GOT3 (cell line): ENCODE results near the gene N4BP2L1.

Source experiments
- DNase-seq: peaks from one replicate; lab custom pipeline; 2025; ENCODE audit warnings: mixed read lengths; lab: John Stamatoyannopoulos, UW

The N4BP2L1 gene

GRCh38 chr13:32431361-32431760 is 3.4 kb upstream of the N4BP2L1 start:
- DNase-seq = no peak

- no peak for DNase-seq
These were observed 2.3 kb upstream of the N4BP2L1 start for GRCh38 chr13:32430018-32430747.

GRCh38 chr13:32429433-32429909 is 1.5 kb upstream of the N4BP2L1 start:
- DNase-seq = no peak

GRCh38 chr13:32428581-32429432 is 877 bp upstream of the N4BP2L1 start:
- no peak for DNase-seq

GRCh38 chr13:32426990-32427851 is 709 bp downstream of the N4BP2L1 start:
- no peak for DNase-seq

- no peak for DNase-seq
These were observed 1.5 kb downstream of the N4BP2L1 start for GRCh38 chr13:32426191-32426989.

- no peak for DNase-seq
These were observed 2.8 kb downstream of the N4BP2L1 start for GRCh38 chr13:32425158-32425557.

- no peak for DNase-seq
These were observed 4.3 kb downstream of the N4BP2L1 start for GRCh38 chr13:32423592-32423991.

- DNase-seq = no peak
These were observed 8.1 kb downstream of the N4BP2L1 start for GRCh38 chr13:32419862-32420261.

- DNase-seq = no peak
These were observed 9.9 kb downstream of the N4BP2L1 start for GRCh38 chr13:32417995-32418394.

- DNase-seq = no peak
These were observed 12.9 kb downstream of the N4BP2L1 start for GRCh38 chr13:32415019-32415418.

- no peak for DNase-seq
These were observed 13.3 kb downstream of the N4BP2L1 start for GRCh38 chr13:32414580-32414979.

- DNase-seq = no peak
These were observed 14.6 kb downstream of the N4BP2L1 start for GRCh38 chr13:32413284-32413683.

- DNase-seq = no peak
These were observed 18.1 kb downstream of the N4BP2L1 start for GRCh38 chr13:32409561-32410421.

- no peak for DNase-seq
These were observed 19.0 kb downstream of the N4BP2L1 start for GRCh38 chr13:32409001-32409313.

- no peak for DNase-seq
These were observed 19.5 kb downstream of the N4BP2L1 start for GRCh38 chr13:32408296-32409000.

- DNase-seq = no peak
These were observed 20.1 kb downstream of the N4BP2L1 start for GRCh38 chr13:32407854-32408253.

GRCh38 chr13:32403108-32403507 is 24.8 kb downstream of the N4BP2L1 start:
- DNase-seq = no peak

- no peak for DNase-seq
These were observed 36.8 kb downstream of the N4BP2L1 start for GRCh38 chr13:32391101-32391619.

- DNase-seq = no peak
These were observed 37.4 kb downstream of the N4BP2L1 start for GRCh38 chr13:32390484-32390883.
